ENCODE data around the gene HOXD1. TPM values are rescaled to one million over a fixed set of nuclear protein-coding genes. Genes with fewer than 3 reads are reported as not detected.

HOXD1 gene
- total and polyA plus RNA-seq, 11 donors: 0.08 to 0.51 (median 0.19) TPM; not detected in 6

DNA sequence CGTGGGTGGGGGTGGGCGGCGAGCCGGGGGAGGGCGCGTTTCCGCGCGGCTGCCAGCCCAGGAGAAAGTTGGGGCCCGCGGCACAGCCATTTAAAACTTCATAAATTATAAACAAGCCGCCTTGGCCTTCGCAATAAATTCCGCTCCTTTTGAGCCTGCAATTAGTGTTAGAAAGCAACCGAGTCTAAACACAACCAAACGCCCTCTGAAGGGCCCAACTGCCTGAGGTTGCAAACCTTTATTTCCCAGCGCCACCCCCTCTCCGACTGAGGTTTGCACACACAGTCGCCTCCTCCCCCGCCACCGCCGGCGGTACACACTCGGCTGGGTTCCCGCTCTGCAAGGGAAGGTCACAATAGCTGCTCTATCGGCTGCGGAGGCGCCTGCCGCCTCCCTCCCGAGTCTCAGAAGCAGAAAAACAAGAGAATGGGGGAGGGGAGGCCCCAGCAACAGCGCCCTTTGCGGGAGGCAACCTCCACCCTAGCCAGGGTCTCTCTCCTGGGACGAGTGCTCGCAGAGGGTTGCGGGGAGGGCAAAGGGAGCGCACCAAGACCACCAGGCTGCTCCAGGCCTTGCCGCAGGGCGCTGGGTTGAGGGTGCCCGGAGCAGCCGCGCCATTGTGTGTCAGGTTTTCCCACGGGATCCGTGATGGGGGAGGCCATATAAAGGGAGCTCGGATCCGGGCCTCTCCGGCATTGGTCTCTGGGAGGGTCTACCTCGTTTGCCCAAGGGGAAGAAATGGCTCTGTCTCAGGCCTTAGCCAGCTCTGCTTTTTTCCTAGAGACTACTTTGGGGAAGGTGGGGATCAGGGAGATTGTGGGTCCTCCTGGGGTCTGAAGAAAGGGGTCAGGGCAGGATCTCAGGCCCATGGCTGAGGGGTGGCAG is 13.4 kb upstream of the HOXD1 start:
- DNase-seq: no peak
- ATAC-seq: peak in 1 of 4 donors; percentile 48
- Histone ChIP-seq H3K4me3 (peak overlapping the region in 1 of 12 donors; percentile 11), H3K9me3 (no peaks in the 10 kb centered on the region), H3K4me1 (peaks cover 0 to 31% (median 5%) of the 10 kb centered on the region in 12 donors), H3K36me3 (no peaks in the 10 kb centered on the region), H3K27me3 (peaks cover 58 to 100% (median 95%) of the 10 kb centered on the region in 9 donors), H3K27ac (peak overlapping the region in 2 of 12 donors; percentile 43 to 76)
- WGBS, 4 donors: 20 to 39% (median 31%) methylated on average over 37 to 47 of the region's 47 CpGs
- no peak for TF ChIP-seq CTCF (IDR thresholded peaks at IDR 0.05)
- TF ChIP-seq POLR2A (IDR thresholded peaks at IDR 0.05): no peak
- intact Hi-C loops (cut with DNase I): loop anchor here in 2 of 10 donors (5.0 to 10.0 kb wide), 2 partner anchors 33 to 90 kb away; partner anchors contain the start of gene MTX2 (in 1 of the 2)

GRCh38 chr2:176175709-176176607 is 12.5 kb upstream of the HOXD1 start:
- no peak for TF ChIP-seq CTCF (IDR thresholded peaks at IDR 0.05)
- no peak for TF ChIP-seq POLR2A (IDR thresholded peaks at IDR 0.05)
- peaks cover 0 to 31% (median 5%) of the 10 kb centered on the region in 12 donors for H3K4me1 ChIP-seq
- intact Hi-C loops (cut with DNase I): loop anchor here in 2 of 10 donors (5.0 to 10.0 kb wide), 2 partner anchors 34 to 89 kb away; partner anchors contain the start of gene MTX2 (in 1 of the 2)
- 82 to 88% (median 83%) methylated on average over 7 of the region's 7 CpGs for WGBS, 4 donors
- peaks cover 54 to 100% (median 92%) of the 10 kb centered on the region in 9 donors for H3K27me3 ChIP-seq
- no peaks in the 10 kb centered on the region for H3K36me3 ChIP-seq
- peak overlapping the region in 2 of 12 donors; percentile 43 to 76 for H3K27ac ChIP-seq
- no peak overlapping the region for H3K4me3 ChIP-seq
- ATAC-seq: no peak
- no peaks in the 10 kb centered on the region for H3K9me3 ChIP-seq
- DNase-seq: no peak

DNA sequence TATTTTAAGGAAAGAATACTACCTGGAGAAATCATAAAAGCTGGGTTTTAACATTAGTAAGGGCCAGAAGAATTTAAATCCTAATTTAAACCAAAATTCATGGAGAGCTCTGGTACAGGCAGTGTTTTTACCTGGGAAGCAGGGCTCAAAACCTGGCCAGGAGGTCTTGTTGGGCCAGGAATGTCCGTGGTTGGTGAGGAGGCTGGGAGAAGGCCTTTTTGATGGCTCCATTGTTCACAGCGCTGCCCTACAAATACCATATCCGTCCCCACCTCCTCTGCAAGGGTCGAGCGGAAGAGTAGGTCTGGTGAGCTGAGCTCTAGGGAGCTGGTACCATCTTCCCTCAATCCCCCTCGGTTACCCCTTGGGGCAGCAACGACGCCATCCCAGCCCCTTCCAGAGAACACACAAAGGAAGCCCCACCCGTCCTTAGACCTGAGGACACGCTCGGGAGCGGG is 10.9 kb upstream of the HOXD1 start:
- intact Hi-C loops (cut with DNase I): loop anchor here in 2 of 10 donors (5.0 to 10.0 kb wide), 2 partner anchors 35 to 87 kb away; partner anchors contain the start of gene MTX2 (in 1 of the 2)
- no peak for DNase-seq
- H3K27ac ChIP-seq: peak overlapping the region in 4 of 12 donors; percentile 8 to 83 (median 69)
- no peaks in the 10 kb centered on the region for H3K36me3 ChIP-seq
- peak overlapping the region in 11 of 12 donors; percentile 5 to 54 (median 40) for H3K4me3 ChIP-seq
- peak in 1 of 4 donors; percentile 24 for ATAC-seq
- no peaks in the 10 kb centered on the region for H3K9me3 ChIP-seq
- TF ChIP-seq POLR2A (IDR thresholded peaks at IDR 0.05) (no peak), CTCF (IDR thresholded peaks at IDR 0.05) (no peak)
- peaks cover 41 to 100% (median 76%) of the 10 kb centered on the region in 9 donors for H3K27me3 ChIP-seq
- WGBS, 4 donors: 11 to 16% (median 13%) methylated on average over 12 of the region's 12 CpGs
- H3K4me1 ChIP-seq: peaks cover 0 to 19% (median 0%) of the 10 kb centered on the region in 12 donors
